HUDEP-2 (cell line): ENCODE results near the gene SOS2.
A peak's percentile ranks its signal among the peaks of the same experiment; 100 is the strongest.
"Not testable (repeated sequence)": the region's sequence is repeated elsewhere in the genome, so short reads cannot be mapped to it uniquely, and the experiment has no call there.

Source experiments
- DNase-seq, 76 experiments: peaks; one replicate each; lab custom pipeline; 2025; ENCODE audit not compliant: unreplicated experiment in 76 of 76; lab: John Stamatoyannopoulos, UW

Gene SOS2

GRCh38 chr14:50229681-50230080 lies 1.7 kb downstream of the SOS2 start:
- DNase-seq: no peak

DNA sequence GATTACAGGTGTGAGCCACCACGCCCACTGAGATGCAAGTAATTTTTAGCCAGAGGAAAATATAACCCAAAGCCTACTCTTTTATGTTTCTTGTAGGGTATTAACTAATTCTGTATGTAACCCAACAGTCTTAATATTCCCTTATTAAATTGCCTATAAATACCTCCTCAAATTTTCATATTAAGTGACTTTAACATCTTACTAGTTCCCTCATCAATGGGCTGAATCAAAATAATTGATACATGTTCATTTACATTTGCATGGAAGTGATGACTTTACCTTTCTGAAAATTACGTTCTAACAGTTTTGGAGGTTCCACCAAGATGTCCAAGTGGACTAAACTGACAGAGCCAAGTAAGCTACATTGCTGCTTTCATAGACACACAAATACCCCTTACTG lies 3.1 kb downstream of the SOS2 start:
- no peak for DNase-seq

GRCh38 chr14:50225974-50226297 lies 5.4 kb downstream of the SOS2 start:
- DNase-seq: no peak

GRCh38 chr14:50225067-50225973 lies 6.1 kb downstream of the SOS2 start:
- no peak for DNase-seq

- DNase-seq: no peak
Observed at GRCh38 chr14:50222055-50222613, 9.2 kb downstream of the SOS2 start.

- no peak for DNase-seq
Observed at GRCh38 chr14:50218501-50218900, 12.9 kb downstream of the SOS2 start.

DNA sequence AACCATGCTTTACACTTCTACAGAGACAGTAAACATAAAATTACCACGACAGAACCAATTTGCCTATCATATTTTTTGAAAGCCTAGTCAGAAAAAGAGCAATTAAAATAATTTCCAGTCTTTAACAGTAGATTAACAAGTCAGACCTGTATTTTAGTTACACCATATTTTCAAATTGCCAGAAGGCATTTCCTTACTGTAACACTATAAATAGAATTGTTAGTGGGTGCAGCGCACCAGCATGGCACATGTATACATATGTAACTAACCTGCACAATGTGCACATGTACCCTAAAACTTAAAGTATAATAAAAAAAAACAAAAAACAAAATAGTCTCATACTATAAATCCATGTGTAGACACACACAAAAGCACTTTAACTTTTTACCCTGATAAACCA lies 16.0 kb downstream of the SOS2 start:
- DNase-seq: no peak

DNA sequence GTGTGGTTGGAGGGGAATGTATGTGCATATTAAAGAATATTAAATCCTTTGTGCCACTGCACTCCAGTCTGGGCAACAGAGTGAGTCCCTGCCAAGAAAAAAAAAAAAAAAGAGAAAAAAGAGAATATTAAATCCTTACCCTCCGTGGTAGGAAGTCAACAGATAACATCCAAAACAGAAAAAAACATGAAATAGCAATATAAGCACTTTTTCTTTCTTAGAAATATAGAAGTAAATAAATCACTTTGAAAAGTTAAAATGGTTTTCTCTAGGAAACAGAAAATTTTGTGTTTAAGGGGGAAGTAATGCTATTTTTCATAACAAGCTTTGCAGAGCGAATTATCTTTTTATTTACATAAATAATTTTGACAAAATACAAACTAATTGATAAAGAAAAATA lies 17.6 kb downstream of the SOS2 start:
- DNase-seq: no peak

- peak in 3 of 76 experiments; percentile 6 to 15 (median 12) for DNase-seq
Observed at GRCh38 chr14:50212726-50213125, 18.7 kb downstream of the SOS2 start.

DNA sequence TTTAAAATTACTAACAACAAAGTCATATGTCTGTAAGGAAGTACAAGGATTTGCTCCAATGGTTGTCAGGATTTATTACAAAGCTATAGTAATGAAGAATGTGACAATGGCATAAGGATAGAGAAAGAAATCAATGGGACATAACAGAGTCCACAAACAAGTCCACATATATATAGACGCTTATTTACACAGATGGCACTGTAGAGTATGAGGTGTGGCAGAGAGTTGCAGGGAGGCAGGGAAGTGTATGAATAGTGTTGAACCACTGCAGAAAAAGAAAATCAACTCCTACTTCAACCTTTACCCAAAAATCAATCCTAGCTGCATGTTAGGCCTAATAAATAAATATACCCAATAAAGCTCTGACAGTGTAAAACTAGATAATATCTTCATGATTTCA lies 21.3 kb downstream of the SOS2 start:
- DNase-seq: no peak

- DNase-seq: no peak
Observed at GRCh38 chr14:50198499-50198898, 32.9 kb downstream of the SOS2 start.

DNA sequence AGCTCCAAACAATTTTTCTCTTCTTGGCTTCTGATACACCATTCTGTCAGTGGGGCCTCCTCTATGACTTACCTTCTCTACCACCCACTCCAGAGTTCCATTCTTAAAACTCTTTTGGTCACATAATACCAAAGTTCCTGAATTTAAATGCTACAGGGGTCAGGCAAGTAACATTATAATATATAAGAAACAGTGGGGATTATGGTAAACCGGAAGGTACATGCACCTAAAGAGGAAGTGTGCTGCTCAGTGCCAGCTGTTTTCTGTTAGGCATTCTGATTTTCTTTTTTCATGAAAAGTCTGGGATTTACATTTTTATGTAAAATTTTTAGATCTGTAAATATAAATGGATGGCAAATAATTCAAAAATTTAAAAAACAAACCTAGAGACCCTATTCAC lies 39.9 kb downstream of the SOS2 start:
- DNase-seq: no peak

GRCh38 chr14:50186107-50186506 lies 45.3 kb downstream of the SOS2 start:
- no peak for DNase-seq

DNA sequence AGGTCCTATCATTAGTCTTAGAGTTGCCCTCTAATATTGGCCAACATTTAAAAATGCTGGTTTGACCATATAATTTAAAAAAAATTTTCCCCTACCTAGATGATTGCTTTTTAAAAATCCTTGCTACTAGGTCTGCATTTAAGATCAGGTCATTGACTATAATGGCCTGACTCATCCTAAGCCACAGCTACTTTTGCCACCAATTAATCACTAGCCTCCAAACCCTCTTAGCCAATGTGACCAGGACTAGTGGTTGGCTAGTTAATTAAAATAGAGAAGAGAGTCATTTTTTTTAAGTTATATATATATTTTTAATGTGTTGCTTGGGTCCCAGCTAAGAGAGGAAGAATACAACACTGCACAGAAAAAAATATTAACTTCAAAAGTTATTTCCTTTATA lies 57.5 kb downstream of the SOS2 start:
- no peak for DNase-seq

GRCh38 chr14:50171895-50172294 lies 59.5 kb downstream of the SOS2 start:
- DNase-seq: no peak

DNA sequence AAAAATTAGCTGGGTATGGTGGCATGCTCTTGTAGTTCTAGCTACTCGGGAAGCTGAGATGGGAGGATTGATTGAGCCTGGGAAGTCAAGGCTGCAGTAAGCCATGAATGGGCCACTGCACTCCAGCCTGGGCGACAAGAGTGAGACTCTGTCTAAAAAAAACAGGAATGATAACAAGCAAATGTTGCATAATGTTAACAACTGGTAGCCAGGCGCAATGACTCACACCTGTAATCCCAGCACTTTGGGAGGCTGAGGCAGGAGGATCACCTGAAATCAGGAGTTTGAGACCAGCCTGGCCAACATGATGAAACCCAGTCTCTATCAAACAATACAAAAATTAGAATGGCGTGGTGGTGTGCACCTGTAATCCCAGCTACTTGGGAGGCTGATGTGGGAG lies 64.0 kb downstream of the SOS2 start:
- DNase-seq: not testable (repeated sequence)

GRCh38 chr14:50156111-50156510 lies 75.3 kb downstream of the SOS2 start:
- no peak for DNase-seq

DNA sequence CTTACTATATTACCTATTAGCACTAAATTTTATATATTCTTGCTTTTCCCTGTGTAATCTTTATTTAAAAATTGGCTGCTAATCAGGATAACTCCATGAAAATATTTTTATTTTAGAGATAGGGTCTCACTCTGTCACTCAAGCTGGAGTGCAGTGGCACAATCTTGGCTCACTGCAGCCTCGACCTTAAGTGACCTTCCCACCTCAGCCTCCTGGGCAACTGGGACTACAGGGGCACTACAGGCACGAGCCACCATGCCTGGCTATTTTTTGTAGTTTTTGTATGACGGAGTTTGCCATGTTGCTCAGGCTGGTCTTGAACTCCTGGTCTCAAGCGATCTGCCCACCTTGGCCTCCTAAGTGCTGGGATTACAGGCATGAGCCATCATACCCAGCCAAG lies 82.6 kb downstream of the SOS2 start:
- DNase-seq: no peak

- DNase-seq: no peak
Observed at GRCh38 chr14:50139192-50139591, 92.2 kb downstream of the SOS2 start.

GRCh38 chr14:50127802-50128201 lies 103.6 kb downstream of the SOS2 start:
- no peak for DNase-seq

GRCh38 chr14:50123062-50123461 lies 108.3 kb downstream of the SOS2 start:
- DNase-seq: no peak

GRCh38 chr14:50122291-50122690 lies 109.1 kb downstream of the SOS2 start:
- DNase-seq: no peak
